ENCODE measurements around the gene DCDC2C.

GRCh38 chr2:3692375-3692774 is 11.0 kb upstream of the DCDC2C start:
- TF ChIP-seq, protein P1, sequence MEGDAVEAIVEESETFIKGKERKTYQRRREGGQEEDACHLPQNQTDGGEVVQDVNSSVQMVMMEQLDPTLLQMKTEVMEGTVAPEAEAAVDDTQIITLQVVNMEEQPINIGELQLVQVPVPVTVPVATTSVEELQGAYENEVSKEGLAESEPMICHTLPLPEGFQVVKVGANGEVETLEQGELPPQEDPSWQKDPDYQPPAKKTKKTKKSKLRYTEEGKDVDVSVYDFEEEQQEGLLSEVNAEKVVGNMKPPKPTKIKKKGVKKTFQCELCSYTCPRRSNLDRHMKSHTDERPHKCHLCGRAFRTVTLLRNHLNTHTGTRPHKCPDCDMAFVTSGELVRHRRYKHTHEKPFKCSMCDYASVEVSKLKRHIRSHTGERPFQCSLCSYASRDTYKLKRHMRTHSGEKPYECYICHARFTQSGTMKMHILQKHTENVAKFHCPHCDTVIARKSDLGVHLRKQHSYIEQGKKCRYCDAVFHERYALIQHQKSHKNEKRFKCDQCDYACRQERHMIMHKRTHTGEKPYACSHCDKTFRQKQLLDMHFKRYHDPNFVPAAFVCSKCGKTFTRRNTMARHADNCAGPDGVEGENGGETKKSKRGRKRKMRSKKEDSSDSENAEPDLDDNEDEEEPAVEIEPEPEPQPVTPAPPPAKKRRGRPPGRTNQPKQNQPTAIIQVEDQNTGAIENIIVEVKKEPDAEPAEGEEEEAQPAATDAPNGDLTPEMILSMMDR (conservative IDR thresholded peaks at IDR 0.05 in 1 of 2, IDR thresholded peaks at IDR 0.05 in 1 of 2; ENCODE audit: low read depth in 1 of 2, low read length in 2 of 2) = peak; percentile 24 to 39
- TF ChIP-seq EZH2 (IDR thresholded peaks at IDR 0.05; ENCODE audit: low read length, missing control alignments) = no peak

All from fibroblast of lung (primary cell).